ENCODE results near the gene PLEKHG5.
"Not testable (repeated sequence)": the region's sequence is repeated elsewhere in the genome, so short reads cannot be mapped to it uniquely, and the experiment has no call there.

PLEKHG5 gene

GRCh38 chr1:6461538-6462411, 29.7 kb downstream of the PLEKHG5 start:
- DNase-seq, result no peak

DNA sequence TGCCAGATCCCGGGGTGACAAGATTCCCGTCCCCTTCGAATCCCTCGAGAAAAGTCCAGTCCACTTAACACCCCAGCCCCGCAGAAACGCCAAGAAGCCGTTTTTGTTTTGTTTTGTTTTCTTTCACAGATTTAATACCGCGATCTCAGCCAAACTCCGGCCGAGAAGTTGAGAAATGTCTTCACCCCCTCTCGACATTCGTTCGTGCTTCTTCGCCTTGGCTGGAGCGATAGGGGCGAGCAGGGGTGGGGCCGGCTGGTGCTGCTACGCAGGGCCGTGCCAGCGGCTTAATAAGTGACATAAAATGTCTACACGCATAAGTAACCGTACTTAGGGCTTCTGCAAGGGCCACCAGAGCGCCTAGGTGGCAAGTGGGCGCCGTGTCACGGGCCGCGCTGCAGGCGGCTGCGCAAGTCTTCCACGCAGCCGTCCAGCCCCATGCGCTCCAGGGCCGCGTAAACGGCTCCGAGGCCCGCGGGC, 30.4 kb downstream of the PLEKHG5 start:
- DNase-seq, result no peak

DNA sequence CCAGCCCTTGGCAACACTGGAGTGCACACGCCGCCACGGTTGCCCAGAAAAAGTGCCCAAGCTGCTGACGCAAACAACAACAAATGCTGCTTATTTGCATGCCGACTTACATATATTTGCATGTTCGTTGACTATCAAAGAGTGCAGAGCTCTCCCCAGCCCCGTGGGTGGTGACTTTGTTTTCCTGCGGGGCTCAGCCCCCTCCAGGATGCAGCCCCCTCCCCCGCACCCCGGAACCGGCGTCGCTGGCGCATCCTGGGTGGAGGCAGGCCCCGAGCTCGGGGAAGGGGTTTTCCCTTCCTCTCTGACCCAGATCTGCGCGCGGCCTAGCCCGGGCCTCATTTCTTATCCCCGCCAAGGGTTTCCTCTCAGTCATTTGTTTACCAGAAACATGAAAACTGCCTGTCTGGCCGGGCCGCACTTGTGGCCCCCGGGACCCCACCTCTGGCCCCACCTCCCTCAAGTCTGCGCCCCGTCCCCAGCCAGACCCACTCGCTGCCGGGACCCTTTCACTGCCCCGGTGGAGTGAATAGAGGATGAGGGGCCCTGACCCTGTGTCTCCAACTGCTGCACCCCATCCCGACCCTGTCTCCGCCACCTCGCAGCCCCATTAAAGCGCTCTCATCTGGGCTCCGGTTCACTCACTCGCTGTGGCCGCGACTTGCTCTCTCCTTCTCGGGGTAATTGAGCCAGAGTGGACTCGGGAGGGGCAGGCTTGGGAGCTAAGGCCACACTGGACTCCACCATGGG, 31.0 kb downstream of the PLEKHG5 start:
- DNase-seq, result no peak

DNA sequence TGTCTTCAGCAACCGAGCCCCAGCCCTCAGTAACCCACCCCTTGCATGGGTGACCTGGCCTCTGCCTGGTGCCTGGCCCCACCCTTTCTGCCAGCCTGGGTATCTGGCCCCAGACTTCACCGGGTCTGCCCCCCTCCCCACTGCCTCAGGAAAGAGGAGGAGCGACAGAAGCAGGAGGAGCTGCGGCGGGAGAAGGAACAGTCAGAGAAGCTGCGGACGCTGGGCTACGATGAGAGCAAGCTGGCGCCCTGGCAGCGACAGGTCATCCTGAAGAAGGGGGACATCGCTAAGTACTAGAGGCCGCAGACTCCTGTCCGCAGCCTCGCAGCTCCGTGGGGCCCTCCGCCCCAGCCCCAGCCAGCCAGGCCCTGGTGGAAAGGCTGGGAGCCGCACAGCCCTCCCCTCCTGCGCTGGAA, 31.6 kb downstream of the PLEKHG5 start:
- no peak for DNase-seq

DNA sequence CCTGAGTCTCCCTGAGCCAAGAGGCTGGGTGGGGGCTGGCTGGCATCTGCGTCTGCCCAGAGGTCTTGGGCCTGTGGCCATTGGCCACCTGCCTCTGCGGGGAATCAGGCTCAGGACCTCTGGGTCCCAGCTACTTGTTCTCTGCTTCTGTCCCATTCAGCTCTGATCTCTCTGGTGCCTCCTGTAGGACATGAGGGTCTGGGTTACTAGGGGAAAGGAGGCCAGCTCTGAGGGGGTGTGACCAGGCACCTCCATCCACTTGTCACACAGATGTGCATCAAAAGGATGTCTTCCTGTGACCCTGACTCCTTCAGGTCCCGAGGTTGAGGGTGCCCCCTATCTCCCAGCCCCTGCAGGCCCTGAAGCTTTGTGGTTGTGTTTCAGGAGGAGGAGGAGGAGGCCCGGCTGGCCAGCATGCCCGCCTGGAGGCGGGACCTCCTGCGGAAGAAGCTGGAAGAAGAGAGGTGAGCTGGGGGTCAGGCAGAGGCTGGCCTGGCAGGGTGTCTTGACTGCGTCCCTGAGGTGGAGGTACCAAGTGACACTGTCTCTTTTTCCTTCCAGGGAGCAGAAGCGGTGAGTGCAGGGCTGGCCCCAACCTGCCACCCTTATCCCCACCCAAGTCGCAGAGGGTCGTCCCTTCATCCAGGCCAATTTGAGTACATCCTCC, 34.5 kb downstream of the PLEKHG5 start:
- no peak for DNase-seq

DNA sequence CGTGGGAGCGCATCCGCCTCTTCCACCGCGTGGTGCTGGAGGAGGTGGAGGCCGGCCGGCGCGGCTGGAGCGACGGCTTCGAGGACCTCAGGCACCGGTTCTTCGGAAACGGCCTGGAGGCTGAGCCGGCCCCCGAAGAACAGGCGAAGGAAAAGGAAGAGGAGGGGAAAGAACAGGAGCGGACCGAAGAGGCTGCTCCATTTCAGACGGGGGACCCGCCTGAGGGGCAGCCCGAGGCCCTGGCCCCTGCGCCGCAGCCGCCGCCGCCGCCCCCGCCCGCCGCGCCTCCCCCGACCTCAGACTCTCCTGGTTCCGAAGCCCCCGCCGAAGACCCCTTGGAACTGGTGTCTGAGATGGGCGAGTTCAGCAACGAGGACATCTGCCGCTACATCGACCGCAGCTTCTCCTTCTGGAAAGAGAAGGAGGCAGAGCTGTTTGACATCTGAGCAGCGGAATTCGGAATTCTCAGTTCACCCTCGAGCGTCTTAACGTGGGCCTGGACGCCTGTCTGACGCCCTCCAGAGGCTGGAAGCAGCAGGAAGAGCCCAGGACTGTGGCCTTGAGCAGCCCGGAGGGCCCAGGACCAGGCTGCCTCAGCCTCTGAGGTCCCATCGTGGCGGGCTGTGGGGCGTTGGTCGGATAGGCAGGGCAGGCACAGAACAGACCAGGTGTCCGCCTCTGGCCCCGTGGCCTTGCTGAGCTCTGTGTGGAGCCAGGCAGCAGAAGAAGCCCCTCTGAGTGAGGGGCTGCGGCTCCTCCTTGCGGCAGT, 35.5 kb downstream of the PLEKHG5 start:
- not testable (repeated sequence) for DNase-seq

DNA sequence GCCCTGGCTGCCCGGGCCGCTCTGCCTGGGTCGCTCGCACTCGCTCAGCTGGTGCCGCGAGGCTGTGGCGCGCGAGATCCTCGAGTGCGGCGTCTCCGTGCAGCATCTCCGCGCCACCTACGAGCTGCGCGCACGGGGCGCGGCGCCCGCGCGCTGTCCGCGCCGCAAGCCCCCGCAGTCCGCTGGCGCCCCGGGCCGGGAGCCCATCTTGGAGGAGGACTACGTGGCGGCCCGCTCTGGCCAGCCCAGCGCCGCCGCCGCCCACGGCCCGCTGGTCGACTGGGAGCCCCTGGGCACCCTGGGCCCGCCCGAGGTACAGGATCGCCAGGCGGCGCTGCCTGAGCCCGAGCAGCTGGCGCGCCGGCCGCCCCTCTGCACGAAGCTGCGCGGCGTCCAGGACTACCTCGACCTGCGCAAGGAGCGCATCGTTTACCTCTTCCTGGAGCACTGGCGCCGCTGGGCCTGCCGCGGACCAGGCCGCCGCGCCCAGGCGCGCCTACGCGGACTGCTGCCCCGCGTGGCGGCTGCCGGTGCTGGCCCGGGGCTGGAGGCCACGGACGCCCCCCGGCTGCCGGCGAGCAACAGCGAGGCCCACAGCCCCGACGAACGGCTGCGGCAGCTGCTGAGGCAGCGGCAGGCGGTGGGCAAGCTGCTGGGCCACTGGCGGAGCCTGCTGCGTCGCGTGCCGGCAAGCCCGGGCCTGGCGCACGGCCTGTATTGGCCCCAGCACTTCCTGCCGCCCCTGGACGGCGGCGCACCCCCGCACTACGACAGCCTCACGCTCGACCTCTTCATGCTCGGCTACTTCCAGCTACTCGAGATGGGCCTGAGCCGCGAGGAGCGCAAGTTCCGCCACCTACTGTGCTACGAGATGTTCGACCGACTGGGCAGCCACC, 36.4 kb downstream of the PLEKHG5 start:
- no peak for DNase-seq

GRCh38 chr1:6453895-6454855, 37.3 kb downstream of the PLEKHG5 start:
- not testable (repeated sequence) for DNase-seq

GRCh38 chr1:6450943-6451373, 40.5 kb downstream of the PLEKHG5 start:
- no peak for DNase-seq

GRCh38 chr1:6450486-6450885, 41.0 kb downstream of the PLEKHG5 start:
- DNase-seq, result not testable (repeated sequence)

DNA sequence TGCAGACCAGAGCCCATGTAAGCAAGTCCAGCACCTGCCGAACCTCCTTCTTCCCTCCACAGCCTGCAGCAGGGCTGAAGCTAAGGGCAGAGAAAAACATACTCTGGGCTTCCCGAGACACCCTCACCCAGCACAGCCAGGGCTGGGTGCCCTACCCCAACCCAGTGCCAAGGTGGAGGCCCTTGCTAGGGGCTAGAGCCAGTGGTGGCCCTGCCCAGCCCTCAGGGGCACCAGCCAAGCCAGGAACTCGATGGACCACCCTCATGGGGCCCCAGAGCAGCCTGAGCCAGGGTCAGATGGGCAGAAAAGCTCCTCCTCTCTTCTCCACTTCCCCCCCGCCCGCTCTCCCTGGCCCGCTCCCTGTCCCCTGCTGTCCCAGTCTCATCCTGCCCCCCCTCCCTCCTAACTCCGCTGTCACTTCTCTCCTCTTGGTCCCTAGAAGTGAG, 41.4 kb downstream of the PLEKHG5 start:
- no peak for DNase-seq

DNA sequence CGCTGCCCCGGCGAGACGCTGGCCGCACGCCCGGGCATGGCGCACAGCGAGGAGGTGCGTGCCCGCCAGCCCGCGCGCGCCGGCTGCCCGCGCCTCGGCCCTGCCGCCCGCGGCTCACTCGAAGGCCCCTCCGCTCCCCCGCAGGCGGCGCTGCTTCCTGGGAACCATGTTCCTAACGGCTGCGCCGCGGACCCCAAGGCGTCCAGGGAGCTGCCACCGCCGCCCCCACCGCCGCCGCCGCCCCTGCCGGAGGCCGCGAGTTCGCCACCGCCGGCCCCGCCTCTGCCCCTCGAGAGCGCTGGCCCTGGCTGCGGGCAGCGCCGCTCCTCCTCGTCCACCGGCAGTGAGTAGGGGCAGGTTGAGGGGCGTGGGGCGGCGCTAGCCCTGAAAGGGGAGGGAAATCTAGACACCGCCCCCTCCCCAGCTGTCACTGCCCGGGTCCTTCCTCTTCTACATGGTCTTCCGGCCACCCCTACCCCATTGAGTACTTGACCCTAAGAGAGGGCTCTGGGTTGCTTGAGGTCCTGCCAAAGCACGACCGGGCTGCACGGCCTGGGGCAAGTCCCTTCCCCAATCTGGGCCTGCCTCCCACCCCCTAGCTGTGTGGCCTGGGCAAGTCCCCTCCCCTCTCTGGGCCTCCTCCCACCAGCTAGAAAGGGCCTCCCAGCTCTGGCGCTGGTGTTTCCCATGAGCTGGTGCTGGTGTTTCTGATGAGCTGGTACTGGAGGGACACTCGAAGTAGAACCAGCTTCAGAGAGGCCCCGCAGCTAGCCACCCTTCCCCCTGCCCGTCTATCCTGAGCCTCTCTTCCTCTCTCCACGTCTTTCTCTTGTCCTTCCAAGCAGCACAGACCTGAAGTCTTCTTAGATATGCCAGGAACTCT, 42.5 kb downstream of the PLEKHG5 start:
- DNase-seq, result no peak

- DNase-seq, result no peak
These were observed 43.4 kb downstream of the PLEKHG5 start for GRCh38 chr1:6447818-6448748.

DNA sequence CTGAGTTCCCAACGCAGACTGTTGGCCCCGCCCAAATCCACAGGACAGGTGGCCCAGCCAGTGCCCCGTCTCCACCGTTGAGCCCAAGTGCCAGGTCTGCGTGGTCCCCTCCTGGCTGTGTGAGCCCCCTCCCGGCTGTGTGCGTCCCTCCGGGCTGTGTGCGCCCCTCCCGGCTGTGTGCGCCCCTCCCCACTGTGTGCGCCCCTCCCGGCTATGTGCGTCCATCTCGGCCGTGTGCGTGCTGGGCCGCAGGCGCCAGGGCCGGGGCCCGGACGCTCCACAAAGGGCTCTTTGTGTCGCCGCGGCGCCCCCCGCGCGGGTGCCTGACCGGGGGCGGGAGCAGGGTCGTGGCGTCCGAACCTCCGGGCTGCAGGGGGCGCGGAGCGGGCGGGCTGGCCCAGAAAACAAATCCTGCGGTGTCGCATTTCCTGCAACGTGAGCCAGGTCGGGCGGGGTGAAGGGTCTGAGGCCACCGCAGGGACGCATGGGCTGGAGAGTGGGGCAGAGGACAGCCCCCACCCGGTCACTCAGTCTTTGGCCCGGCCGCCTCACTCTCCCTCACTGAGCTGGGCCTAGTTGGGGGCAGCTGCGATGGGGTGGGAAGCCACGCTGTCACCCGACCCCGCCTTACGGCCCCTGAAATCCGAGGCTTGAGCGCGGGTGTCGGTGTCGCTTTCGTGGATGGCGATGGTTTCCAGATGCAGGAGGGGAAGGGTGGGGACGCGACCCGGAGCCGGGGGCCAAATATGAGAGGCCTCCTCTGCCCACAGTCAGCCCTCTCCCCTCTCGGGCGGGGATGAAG, 44.2 kb downstream of the PLEKHG5 start:
- DNase-seq, result no peak

- no peak for DNase-seq
These were observed 44.8 kb downstream of the PLEKHG5 start for GRCh38 chr1:6446665-6447015.

- DNase-seq, result not testable (repeated sequence)
These were observed 45.5 kb downstream of the PLEKHG5 start for GRCh38 chr1:6445929-6446328.

All from GDM1 (cell line).